GM12875 (cell line): Measurements from ENCODE around the gene CDH13.

ENCODE experiments used
- H3K4me3 ChIP-seq: one replicate; pipeline ENCODE4 v1.5.1; 2011; ENCODE audit warnings: low read depth, low read length, control low read depth
- TF ChIP-seq, protein P1 (sequence below): IDR thresholded peaks from 2 replicates; pipeline ENCODE4 v1.5.1; 2011; ENCODE audit warnings: low read depth, mild to moderate bottlenecking, control low read depth, inconsistent platforms, low read length, moderate library complexity, borderline replicate concordance; ENCODE audit not compliant: insufficient read depth

CDH13 gene

DNA sequence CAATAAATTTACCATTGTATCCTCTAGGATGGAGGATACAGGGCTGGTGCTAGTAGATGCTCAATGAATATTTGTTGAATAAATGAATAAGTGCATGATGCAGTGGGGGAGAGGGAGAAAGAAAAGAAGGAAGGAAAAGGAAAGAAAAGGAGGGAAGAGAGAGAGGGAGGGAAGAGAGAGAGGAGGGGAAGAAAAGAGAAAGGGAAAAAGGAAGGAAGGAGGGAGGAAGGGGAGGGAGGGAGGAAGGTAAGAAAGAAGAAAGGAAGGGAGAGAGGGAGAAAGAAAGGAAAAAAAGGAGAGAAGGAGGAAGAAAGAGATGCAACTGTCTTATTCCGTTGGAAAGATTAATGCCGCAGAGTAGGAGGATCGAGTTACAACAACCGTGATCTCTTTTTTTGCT is 1211.4 kb downstream of the CDH13 start:
- H3K4me3 ChIP-seq = no peak overlapping the region
- TF ChIP-seq, protein P1, sequence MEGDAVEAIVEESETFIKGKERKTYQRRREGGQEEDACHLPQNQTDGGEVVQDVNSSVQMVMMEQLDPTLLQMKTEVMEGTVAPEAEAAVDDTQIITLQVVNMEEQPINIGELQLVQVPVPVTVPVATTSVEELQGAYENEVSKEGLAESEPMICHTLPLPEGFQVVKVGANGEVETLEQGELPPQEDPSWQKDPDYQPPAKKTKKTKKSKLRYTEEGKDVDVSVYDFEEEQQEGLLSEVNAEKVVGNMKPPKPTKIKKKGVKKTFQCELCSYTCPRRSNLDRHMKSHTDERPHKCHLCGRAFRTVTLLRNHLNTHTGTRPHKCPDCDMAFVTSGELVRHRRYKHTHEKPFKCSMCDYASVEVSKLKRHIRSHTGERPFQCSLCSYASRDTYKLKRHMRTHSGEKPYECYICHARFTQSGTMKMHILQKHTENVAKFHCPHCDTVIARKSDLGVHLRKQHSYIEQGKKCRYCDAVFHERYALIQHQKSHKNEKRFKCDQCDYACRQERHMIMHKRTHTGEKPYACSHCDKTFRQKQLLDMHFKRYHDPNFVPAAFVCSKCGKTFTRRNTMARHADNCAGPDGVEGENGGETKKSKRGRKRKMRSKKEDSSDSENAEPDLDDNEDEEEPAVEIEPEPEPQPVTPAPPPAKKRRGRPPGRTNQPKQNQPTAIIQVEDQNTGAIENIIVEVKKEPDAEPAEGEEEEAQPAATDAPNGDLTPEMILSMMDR = no peak

DNA sequence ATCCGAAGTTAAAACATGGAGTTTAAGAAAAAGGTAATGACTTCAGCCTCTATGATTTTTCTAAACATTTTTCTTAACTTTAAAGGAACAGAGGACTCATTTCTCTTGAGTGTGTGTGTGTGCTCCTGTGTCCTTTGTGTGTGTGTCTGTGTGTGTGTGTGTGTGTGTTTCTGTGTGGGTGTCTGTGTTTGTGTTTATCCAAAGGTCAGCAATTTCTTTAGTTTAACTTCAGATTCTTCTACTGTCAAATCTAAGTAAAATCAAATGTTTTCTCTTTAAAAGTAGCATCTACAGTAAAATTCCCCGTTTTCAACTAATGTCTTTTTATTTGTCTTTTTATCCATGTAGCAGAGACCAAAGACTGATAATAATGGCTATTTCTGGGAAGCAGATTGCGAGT is 1212.8 kb downstream of the CDH13 start:
- no peak overlapping the region for H3K4me3 ChIP-seq
- TF ChIP-seq, protein P1 = no peak

DNA sequence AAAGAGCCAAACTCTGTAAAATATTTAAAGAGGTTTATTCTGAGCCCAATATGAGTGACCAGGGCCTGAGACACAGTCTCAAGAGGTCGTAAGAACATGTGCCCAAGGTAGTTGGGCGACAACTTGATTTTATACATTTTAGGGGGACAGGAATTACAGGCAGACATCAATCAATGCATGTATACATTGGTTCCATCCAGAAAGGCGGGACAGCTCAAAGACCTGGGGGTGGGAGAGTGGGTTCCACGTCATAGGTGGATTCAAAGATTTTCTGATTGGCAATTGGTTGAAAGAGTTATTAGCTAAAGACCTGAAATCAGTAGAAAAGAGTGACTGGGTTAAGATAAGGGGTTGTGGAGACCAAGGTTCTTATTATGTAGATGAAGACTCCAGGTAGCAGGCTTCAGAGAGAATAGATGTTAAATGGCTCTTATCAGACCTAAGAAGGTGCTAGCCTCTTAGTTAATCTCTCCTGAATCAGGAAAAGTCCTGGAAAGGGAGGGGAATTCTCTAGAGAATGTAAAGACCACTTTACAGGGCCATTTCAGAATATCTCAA is 1213.4 kb downstream of the CDH13 start:
- TF ChIP-seq, protein P1 = no peak
- no peak overlapping the region for H3K4me3 ChIP-seq

DNA sequence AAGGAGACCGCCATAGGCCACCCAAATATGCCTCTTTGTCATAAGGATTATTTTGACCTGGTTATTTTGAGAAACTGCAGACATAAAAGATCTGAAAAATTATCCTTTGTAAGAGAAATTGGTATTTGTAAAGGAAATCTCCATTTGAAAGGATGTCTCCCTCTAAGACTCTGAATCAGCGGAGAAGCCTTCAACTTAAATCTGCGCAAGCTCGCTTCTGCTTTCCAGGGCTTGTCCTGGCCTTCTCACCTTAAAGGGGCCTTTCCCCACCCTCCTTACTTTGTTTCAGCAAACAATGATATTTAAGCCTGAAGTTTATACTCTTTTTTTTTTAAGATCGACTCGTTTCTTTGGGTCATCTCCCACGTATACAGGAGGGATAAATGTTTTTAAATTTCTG is 1215.5 kb downstream of the CDH13 start:
- TF ChIP-seq, protein P1 = no peak
- no peak overlapping the region for H3K4me3 ChIP-seq

DNA sequence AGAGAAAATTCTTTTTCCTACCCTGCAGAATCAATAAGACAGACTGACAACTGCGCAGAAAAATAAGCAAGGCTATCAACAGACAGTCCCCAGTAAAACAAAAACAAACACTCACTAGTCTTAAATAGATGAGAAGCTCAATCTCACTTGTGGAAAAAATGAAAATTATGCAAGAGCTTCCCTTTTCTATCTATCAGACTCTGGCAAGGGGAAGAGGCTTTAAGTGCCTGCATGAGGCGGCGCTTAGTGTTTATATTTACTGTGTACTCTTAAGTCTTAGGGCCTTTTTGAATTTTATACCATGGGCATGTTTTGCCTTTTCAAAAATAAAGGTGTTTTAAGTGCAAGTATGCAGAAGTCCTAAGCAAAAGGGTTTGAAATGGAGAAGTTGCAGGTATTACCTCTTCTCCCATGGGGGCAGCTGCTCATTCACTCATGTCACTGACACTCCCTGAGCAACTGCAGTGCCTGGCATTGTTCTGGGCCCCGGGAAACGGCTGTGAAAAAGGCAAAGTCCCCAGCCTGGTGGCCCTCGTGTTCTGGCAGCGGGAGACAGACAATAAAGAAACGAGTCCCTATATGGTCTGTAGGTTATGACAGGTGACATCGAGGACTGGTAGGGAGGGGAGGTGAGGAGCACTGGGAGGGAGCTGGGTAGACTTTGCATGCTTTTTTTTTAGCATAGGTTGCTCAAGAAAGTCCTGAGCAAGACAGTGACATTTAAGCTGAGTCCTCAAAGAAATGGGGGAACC is 1216.2 kb downstream of the CDH13 start:
- TF ChIP-seq, protein P1 = no peak

DNA sequence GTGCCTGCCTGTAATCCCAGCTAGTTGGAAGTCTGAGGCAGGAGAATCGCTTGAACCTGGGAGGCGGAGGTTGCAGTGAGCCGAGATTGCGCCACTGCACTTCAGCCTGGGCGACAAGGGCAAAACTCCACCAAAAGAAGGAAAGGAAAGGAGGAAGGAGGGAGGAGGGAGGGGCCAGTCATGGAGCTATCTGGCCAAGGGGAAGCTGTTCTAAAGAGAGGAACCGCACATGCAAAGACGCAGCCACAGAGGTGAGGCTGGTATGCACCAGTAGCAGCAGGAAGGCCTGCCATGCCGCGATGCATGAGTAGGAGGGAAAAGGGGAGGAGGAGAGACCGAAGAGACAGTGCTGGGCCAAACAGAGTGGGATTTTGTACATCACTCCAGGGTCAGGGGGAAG is 1216.9 kb downstream of the CDH13 start:
- H3K4me3 ChIP-seq = no peak overlapping the region
- TF ChIP-seq, protein P1 = no peak

More for the DNA sequence above, 1216.2 kb downstream of the CDH13 start:
- no peak overlapping the region for H3K4me3 ChIP-seq

DNA sequence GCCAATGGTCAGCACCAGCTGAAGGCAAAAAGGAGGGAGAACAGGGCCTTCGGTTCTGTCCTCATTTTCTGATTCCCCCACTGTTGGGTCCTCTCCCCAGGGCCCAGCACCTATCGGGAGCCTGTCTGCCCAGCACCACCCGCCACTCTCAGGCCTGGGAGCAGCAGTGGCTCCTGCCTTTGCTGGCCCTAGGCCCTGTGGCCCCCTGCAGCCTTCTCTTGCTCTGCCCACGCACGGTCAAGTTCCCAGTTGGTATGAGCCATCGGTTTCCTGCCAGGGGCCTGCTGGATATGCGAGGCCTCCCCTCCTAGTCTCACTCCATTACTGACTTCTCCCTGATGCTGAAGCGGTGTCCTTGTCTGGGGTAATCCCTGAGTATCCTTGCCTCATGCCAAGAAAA is 1218.5 kb downstream of the CDH13 start:
- no peak overlapping the region for H3K4me3 ChIP-seq
- TF ChIP-seq, protein P1 = no peak
